WTC11 (cell line): Measurements from ENCODE around the gene WNT11. TPM values are rescaled to one million over a fixed set of nuclear protein-coding genes. Genes with fewer than 3 reads are reported as not detected.

ENCODE experiments used
- ATAC-seq: fragments of 200-7000 bp; cut with Tn5 transposase; 2 replicates; pipeline ENCODE4 v1.10.0; 2021; ENCODE audit warnings: mild to moderate bottlenecking, moderate library complexity
- CTCF ChIA-PET: fragments of 300-600 bp; sonication (Branson Sonifier 250); formaldehyde crosslinking; loops from one replicate; lab custom pipeline; 2021; ENCODE audit warnings: antibody characterized with exemption; lab: Charles Lee
- POLR2A ChIA-PET: fragments of 350-600 bp; sonication (Branson Sonifier 250); formaldehyde crosslinking; loops from one replicate; lab custom pipeline; 2021; ENCODE audit warnings: antibody characterized with exemption; lab: Charles Lee
- DNase-seq: peaks from one replicate; pipeline ENCODE4 v3.0.0; 2021; ENCODE audit warnings: low spot score
- H3K27ac Mint-ChIP-seq: 2 replicates; pipeline ENCODE4 v1.8.0; 2021; ENCODE audit warnings: mixed read lengths
- H3K27me3 Mint-ChIP-seq: 2 replicates; pipeline ENCODE4 v1.8.0; 2021; ENCODE audit warnings: low read depth, mild to moderate bottlenecking, moderate library complexity, mixed read lengths
- H3K36me3 Mint-ChIP-seq: 2 replicates; pipeline ENCODE4 v1.8.0; 2021; ENCODE audit warnings: mixed read lengths
- H3K4me1 Mint-ChIP-seq: 2 replicates; pipeline ENCODE4 v1.8.0; 2022; ENCODE audit warnings: mixed read lengths
- H3K4me3 Mint-ChIP-seq: 2 replicates; pipeline ENCODE4 v1.8.0; 2021; ENCODE audit warnings: mild to moderate bottlenecking, moderate library complexity, mixed read lengths
- H3K9me3 Mint-ChIP-seq: 2 replicates; pipeline ENCODE4 v1.8.0; 2021; ENCODE audit warnings: mixed read lengths
- CREB1 ChIP-seq: sonication (generic); formaldehyde crosslinking; IDR thresholded peaks from 2 replicates; pipeline ENCODE4 v1.8.0; 2023; ENCODE audit warnings: mild to moderate bottlenecking, missing genetic modification reagents
- GRHL2 ChIP-seq: fragments of 250-450 bp; sonication (Bioruptor Pico); IDR thresholded peaks from 2 replicates; pipeline ENCODE4 v1.8.0; 2022; ENCODE audit warnings: mild to moderate bottlenecking, moderate library complexity; ENCODE audit not compliant: insufficient replicate concordance, severe bottlenecking
- GTF2I ChIP-seq: fragments of 250-450 bp; sonication (Bioruptor Pico); conservative IDR thresholded peaks from 2 replicates; pipeline ENCODE4 v1.4.0; 2021; ENCODE audit warnings: mild to moderate bottlenecking
- HMGA2 ChIP-seq: fragments of 250-450 bp; sonication (Bioruptor Pico); IDR thresholded peaks from 2 replicates; pipeline ENCODE4 v1.4.0; 2021; ENCODE audit warnings: mild to moderate bottlenecking, moderate library complexity
- ZBTB21 ChIP-seq: sonication (generic); formaldehyde crosslinking; IDR thresholded peaks from 2 replicates; pipeline ENCODE4 v1.8.1; 2023; ENCODE audit warnings: mild to moderate bottlenecking, missing genetic modification reagents, borderline replicate concordance
- ZNF138 ChIP-seq: sonication (generic); formaldehyde crosslinking; conservative IDR thresholded peaks from 2 replicates; pipeline ENCODE4 v1.8.1; 2022; ENCODE audit warnings: mild to moderate bottlenecking, moderate library complexity, missing genetic modification reagents
- ZNF416 ChIP-seq: fragments of 250-450 bp; sonication (Bioruptor Pico); IDR thresholded peaks from 2 replicates; pipeline ENCODE4 v1.9.0; 2021; ENCODE audit warnings: mild to moderate bottlenecking, inconsistent platforms
- total RNA-seq: library from RNA; stranded (reverse); gene quantifications from 3 replicates; pipeline ENCODE4 v1.2.3, GENCODE V29; 2021
- TF ChIP-seq, protein P1 (sequence below): sonication (generic); formaldehyde crosslinking; IDR thresholded peaks from 2 replicates; pipeline ENCODE4 v1.8.1; 2023; ENCODE audit warnings: mild to moderate bottlenecking, missing genetic modification reagents, moderate library complexity
- TF ChIP-seq, protein P2 (sequence below): sonication (generic); formaldehyde crosslinking; IDR thresholded peaks from 2 replicates; pipeline ENCODE4 v1.8.0; 2022; ENCODE audit warnings: mild to moderate bottlenecking, missing genetic modification reagents
- TF ChIP-seq, protein P3 (sequence below): sonication (generic); formaldehyde crosslinking; IDR thresholded peaks from 2 replicates; pipeline ENCODE4 v1.8.1; 2022; ENCODE audit warnings: missing genetic modification reagents, borderline replicate concordance
- TF ChIP-seq, protein P4 (sequence below): sonication (generic); formaldehyde crosslinking; IDR thresholded peaks from 2 replicates; pipeline ENCODE4 v1.8.0; 2022; ENCODE audit warnings: mild to moderate bottlenecking, missing genetic modification reagents
- TF ChIP-seq, protein P5 (sequence below): fragments of 250-450 bp; sonication (Bioruptor Pico); IDR thresholded peaks from 2 replicates; pipeline ENCODE4 v2.1.2; 2022; ENCODE audit warnings: mild to moderate bottlenecking, moderate library complexity
- TF ChIP-seq, protein P6 (sequence below): sonication (generic); formaldehyde crosslinking; IDR thresholded peaks from 2 replicates; pipeline ENCODE4 v1.8.1; 2022; ENCODE audit warnings: mild to moderate bottlenecking, moderate library complexity, missing genetic modification reagents

Gene WNT11
- total RNA-seq, 1 experiment from 2014 or later, result 0.79 TPM

DNA sequence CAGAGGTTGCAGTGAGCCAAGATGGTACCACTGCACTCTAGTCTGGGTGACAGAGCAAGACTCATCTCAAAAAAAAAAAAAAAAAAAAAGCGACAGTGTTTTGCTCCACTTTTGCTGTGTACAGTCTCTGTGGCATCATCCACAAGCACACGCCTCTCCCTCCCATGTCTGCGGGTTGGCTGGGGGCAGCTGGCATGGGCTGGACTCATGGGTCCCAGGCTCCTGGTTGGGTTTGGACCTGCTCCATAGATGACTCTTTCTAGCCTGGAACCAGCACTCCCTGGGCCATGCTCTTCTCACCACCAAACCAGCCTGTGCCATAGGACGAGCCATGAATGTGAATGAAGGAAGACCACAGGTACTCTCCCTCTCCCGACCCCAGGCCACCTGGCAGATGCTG is 7.9 kb upstream of the WNT11 start:
- TF ChIP-seq, protein P1, sequence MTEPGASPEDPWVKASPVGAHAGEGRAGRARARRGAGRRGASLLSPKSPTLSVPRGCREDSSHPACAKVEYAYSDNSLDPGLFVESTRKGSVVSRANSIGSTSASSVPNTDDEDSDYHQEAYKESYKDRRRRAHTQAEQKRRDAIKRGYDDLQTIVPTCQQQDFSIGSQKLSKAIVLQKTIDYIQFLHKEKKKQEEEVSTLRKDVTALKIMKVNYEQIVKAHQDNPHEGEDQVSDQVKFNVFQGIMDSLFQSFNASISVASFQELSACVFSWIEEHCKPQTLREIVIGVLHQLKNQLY (CRISPR knock-in tag), result no peak
- TF ChIP-seq, protein P2, sequence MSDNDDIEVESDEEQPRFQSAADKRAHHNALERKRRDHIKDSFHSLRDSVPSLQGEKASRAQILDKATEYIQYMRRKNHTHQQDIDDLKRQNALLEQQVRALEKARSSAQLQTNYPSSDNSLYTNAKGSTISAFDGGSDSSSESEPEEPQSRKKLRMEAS, result no peak
- TF ChIP-seq GRHL2 (CRISPR knock-in tag), result no peak
- no peak for TF ChIP-seq ZNF416
- TF ChIP-seq HMGA2, result no peak
- no peak for TF ChIP-seq ZNF138
- TF ChIP-seq, protein P3, sequence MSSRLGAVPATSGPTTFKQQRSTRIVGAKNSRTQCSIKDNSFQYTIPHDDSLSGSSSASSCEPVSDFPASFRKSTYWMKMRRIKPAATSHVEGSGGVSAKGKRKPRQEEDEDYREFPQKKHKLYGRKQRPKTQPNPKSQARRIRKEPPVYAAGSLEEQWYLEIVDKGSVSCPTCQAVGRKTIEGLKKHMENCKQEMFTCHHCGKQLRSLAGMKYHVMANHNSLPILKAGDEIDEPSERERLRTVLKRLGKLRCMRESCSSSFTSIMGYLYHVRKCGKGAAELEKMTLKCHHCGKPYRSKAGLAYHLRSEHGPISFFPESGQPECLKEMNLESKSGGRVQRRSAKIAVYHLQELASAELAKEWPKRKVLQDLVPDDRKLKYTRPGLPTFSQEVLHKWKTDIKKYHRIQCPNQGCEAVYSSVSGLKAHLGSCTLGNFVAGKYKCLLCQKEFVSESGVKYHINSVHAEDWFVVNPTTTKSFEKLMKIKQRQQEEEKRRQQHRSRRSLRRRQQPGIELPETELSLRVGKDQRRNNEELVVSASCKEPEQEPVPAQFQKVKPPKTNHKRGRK (CRISPR knock-in tag), result no peak
- TF ChIP-seq, protein P4, sequence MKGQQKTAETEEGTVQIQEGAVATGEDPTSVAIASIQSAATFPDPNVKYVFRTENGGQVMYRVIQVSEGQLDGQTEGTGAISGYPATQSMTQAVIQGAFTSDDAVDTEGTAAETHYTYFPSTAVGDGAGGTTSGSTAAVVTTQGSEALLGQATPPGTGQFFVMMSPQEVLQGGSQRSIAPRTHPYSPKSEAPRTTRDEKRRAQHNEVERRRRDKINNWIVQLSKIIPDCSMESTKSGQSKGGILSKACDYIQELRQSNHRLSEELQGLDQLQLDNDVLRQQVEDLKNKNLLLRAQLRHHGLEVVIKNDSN, result no peak
- TF ChIP-seq, protein P5, sequence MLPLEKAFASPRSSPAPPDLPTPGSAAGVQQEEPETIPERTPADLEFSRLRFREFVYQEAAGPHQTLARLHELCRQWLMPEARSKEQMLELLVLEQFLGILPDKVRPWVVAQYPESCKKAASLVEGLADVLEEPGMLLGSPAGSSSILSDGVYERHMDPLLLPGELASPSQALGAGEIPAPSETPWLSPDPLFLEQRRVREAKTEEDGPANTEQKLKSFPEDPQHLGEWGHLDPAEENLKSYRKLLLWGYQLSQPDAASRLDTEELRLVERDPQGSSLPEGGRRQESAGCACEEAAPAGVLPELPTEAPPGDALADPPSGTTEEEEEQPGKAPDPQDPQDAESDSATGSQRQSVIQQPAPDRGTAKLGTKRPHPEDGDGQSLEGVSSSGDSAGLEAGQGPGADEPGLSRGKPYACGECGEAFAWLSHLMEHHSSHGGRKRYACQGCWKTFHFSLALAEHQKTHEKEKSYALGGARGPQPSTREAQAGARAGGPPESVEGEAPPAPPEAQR (CRISPR knock-in tag), result no peak
- TF ChIP-seq, protein P6, sequence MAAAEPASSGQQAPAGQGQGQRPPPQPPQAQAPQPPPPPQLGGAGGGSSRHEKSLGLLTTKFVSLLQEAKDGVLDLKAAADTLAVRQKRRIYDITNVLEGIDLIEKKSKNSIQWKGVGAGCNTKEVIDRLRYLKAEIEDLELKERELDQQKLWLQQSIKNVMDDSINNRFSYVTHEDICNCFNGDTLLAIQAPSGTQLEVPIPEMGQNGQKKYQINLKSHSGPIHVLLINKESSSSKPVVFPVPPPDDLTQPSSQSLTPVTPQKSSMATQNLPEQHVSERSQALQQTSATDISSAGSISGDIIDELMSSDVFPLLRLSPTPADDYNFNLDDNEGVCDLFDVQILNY (CRISPR knock-in tag), result no peak
- TF ChIP-seq CREB1 (CRISPR knock-in tag), result no peak
- no peak overlapping the region for H3K27ac Mint-ChIP-seq
- no peaks in the 10 kb centered on the region for H3K36me3 Mint-ChIP-seq
- ChIA-PET POLR2A (interaction anchor here (0.6 kb wide), 1 partner anchor 57 kb away, joined by 3 read pairs; no protein-coding TSS in a partner anchor), CTCF (no interaction called here)
- no peak for DNase-seq
- H3K4me3 Mint-ChIP-seq, result no peak overlapping the region
- H3K4me1 Mint-ChIP-seq, result peaks cover 28% of the 10 kb centered on the region
- H3K27me3 Mint-ChIP-seq, result peaks cover 56% of the 10 kb centered on the region
- no peaks in the 10 kb centered on the region for H3K9me3 Mint-ChIP-seq
- no peak for ATAC-seq

DNA sequence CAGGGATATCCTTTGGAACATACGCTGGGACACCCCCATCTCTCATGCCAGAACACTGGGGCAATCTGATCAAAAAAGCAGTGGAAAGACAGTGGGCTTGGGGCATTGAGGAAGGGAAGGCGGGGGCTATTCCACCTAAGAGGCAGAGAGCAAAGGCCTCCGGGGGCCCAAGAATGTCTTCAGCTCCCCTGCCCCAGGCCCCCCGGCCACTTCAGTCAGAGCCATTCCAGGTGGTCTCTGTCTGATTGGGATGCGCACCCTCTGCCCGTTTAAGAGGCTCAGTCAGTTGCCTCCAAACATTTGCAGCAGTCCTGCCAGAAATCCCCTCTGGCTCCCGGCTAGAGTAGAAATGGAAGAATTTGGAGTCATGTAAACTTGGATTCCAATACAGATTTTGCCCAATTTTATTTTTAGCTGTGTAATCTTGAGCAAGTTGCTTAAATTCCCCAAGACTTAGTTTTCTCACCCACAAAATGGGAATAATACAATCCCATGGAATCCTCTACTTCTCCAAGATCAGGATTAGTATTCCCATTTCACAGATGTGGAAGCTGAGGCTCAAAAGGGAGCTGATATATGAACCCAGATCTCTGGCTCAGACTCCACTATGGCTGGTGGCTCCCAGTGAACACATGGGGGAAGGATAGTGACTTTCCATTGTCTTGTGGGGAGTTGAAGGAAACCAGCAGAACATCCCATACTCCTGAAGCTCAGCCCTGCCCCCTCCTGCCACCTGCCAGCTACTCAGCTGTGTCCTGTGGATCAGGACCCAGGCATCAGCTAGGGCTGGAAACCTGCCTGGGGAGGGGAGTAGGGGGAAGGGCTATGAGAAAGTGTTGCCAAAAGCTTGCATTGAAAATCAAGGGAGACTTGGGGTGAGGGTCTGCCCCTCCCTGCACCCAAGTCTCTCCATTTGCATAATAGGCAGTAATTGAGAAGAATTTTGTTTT is 6.1 kb upstream of the WNT11 start:
- POLR2A ChIA-PET, result interaction anchor here (0.6 to 1.2 kb wide), 2 partner anchors 22 to 283 kb away, joined by 5 read pairs; no protein-coding TSS in a partner anchor
- Mint-ChIP-seq H3K27me3 (peaks cover 74% of the 10 kb centered on the region), H3K4me1 (peaks cover 23% of the 10 kb centered on the region), H3K9me3 (no peaks in the 10 kb centered on the region), H3K27ac (no peak overlapping the region), H3K4me3 (no peak overlapping the region), H3K36me3 (no peaks in the 10 kb centered on the region)
- DNase-seq (no peak), ATAC-seq (no peak)
- CTCF ChIA-PET, result interaction anchor here (1.3 to 9.5 kb wide), 2 partner anchors 24 to 108 kb away, joined by 3 to 219 read pairs; no protein-coding TSS in a partner anchor
- peak; percentile 83 for TF ChIP-seq GTF2I (CRISPR knock-in tag)
- TF ChIP-seq ZBTB21 (CRISPR knock-in tag), result no peak
